AG10803 (cell line): ENCODE data around the gene RRBP1.

ENCODE experiments used
- DNase-seq: peaks from one replicate; pipeline ENCODE4 v3.0.0; 2010; ENCODE audit warnings: low read depth
- H3K4me3 ChIP-seq: 2 replicates; pipeline ENCODE4 v1.5.1; 2011; ENCODE audit warnings: mild to moderate bottlenecking, low read length, control low read depth
- TF ChIP-seq, protein P1 (sequence below): conservative IDR thresholded peaks from 2 replicates; pipeline ENCODE4 v1.5.1; 2011; ENCODE audit warnings: mild to moderate bottlenecking, low read length, control low read depth, inconsistent platforms

The RRBP1 gene

DNA sequence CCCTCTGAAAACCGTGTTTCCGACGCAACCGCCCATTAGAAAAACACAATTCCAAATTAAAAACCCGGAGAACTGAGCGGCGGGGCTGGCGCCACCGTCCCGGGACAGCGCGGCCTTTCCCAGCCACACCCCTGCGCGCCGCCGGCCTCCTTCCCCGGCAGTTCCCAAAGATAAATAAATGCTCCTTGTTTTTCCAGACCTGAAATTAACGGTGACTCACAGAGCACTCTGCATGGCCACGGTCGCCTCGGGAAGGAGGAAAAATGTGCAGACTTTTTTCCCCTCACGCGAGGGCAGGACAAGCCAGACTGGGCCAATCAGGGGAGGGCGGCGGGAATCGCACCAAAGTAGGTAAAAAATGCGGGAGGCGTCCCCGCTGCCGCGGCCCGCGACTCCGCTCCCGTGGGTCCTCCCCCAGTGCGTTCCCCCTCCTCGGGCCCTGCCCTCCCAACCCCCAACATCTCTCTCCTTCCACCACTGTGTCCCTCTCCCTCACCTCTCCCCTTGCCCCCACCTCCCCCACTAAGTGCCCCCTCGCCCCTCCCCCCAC is 113.0 kb downstream of the RRBP1 start:
- H3K4me3 ChIP-seq, result peak overlapping the region; percentile 63
- DNase-seq, result peak; percentile 98
- TF ChIP-seq, protein P1, sequence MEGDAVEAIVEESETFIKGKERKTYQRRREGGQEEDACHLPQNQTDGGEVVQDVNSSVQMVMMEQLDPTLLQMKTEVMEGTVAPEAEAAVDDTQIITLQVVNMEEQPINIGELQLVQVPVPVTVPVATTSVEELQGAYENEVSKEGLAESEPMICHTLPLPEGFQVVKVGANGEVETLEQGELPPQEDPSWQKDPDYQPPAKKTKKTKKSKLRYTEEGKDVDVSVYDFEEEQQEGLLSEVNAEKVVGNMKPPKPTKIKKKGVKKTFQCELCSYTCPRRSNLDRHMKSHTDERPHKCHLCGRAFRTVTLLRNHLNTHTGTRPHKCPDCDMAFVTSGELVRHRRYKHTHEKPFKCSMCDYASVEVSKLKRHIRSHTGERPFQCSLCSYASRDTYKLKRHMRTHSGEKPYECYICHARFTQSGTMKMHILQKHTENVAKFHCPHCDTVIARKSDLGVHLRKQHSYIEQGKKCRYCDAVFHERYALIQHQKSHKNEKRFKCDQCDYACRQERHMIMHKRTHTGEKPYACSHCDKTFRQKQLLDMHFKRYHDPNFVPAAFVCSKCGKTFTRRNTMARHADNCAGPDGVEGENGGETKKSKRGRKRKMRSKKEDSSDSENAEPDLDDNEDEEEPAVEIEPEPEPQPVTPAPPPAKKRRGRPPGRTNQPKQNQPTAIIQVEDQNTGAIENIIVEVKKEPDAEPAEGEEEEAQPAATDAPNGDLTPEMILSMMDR, result no peak

DNA sequence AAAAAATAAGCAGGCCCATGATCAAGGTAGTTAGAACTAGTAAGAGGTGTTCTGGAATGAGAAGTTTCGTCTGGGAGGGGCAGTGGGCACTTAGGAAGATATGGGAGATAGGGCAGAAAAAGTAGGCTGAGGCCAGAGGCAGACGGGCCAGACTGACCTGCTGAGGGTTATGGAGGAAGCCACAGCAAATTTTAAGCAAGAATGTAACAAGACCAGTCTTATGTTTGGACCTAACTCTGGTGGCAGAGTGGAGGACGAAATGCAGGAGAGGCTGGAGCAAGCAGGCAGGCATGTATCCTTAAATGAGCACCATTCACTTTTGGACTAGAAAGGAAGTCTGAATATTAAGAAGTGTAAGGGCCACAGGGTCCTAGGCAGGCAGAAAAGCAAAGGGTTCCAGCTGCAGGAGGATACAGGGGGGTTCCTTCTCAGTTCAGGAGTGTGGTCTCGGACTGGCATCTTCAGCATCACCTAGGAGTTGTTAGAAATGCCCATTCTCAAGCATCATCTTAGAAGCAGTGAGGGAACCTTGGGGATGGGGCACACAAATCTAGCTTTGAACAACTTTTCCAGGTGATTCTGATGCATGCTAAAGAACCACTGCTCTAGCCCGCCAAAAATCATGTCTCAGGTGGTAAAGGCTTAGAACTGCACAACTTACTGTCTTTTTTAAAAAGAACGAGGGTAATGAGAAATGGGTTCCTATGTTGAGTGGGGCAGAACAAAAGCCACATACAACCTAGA is 113.8 kb downstream of the RRBP1 start:
- TF ChIP-seq, protein P1, result no peak
- peak overlapping the region; percentile 63 for H3K4me3 ChIP-seq
- no peak for DNase-seq

DNA sequence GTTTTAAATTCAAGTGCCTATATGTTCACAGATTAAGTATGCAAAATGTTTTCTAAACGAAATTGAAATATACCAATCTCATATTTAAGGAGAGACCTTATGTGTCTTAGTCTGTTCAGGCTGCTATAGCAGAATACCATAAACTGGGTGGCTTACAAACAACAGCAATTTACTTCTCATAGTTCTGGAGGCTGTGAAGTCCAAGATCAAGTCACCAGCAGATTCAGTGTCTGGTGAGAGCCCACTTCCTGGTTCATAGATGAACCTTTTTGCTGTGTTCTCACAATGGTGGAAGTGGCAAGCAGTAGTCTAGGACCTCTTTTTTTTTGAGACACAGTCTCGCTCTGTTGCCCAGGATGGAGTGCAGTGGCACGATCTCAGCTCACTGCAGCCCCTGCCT is 115.7 kb downstream of the RRBP1 start:
- TF ChIP-seq, protein P1, result no peak
- no peak overlapping the region for H3K4me3 ChIP-seq
- DNase-seq, result no peak

DNA sequence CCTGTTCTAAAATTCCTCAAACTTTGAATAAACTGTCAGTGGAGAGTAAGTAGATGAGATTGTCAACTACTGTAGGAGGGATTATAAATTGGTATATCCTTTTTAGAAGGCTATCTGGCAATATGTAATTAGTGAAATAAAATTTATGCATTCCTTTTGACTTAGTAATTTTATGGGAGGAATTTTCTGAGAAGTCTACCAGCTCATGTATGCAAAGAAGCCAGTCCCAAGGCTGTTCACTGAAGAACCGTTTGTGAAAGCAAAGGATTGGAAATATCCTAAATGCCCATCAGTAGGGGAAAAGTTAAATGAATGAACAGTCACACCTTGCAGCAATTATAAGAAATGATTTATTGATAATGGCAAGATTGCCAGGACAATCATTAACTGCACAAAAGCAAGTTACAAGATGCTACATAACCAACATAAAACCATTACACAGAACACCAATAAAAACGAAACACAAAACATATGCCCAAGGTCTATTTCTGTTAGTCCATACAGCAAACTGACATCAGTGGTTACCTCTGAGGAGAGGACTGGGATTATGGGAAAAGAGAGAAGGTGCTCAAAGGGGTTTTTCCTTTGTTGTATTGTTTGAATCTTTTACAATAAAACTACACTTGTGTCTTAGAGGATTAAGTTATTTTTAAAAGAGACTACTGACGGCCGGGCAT is 116.7 kb downstream of the RRBP1 start:
- TF ChIP-seq, protein P1, result no peak
- no peak overlapping the region for H3K4me3 ChIP-seq
- DNase-seq, result peak; percentile 65
